T-helper 17 cell (primary cell): Measurements from ENCODE around the gene PRKAA1. TPM values are rescaled to one million over a fixed set of nuclear protein-coding genes. Genes with fewer than 3 reads are reported as not detected.

ENCODE experiments used
- ATAC-seq: fragments of 150-1000 bp; cut with Tn5 transposase; 2 replicates; pipeline ENCODE4 v1.10.0; 2021; ENCODE audit warnings: mild to moderate bottlenecking, moderate library complexity
- DNase-seq, 3 donors: peaks; one replicate each; pipeline versions ENCODE4 v3.0.0 to v3.0.0-alpha.2; 2020 to 2021
- H3K9me3 ChIP-seq: one replicate; pipeline ENCODE4 v1.7.0; 2013; ENCODE audit warnings: low read length, mild to moderate bottlenecking; ENCODE audit not compliant: control insufficient read depth, poor library complexity, severe bottlenecking
- H3K27ac Mint-ChIP-seq: one replicate; pipeline ENCODE4 v1.8.0; 2022; ENCODE audit warnings: mild to moderate bottlenecking, moderate library complexity, mixed read lengths
- H3K27me3 Mint-ChIP-seq: one replicate; pipeline ENCODE4 v1.8.0; 2022; ENCODE audit warnings: mixed read lengths
- H3K36me3 Mint-ChIP-seq: one replicate; pipeline ENCODE4 v1.8.0; 2022; ENCODE audit warnings: low read depth, mixed read lengths
- H3K4me1 Mint-ChIP-seq: one replicate; pipeline ENCODE4 v1.8.0; 2022; ENCODE audit warnings: mild to moderate bottlenecking, mixed read lengths
- H3K4me3 Mint-ChIP-seq: one replicate; pipeline ENCODE4 v1.8.0; 2022; ENCODE audit warnings: mild to moderate bottlenecking, moderate library complexity, mixed read lengths
- total RNA-seq, 4 donors: library from RNA in 2 of 4; stranded (reverse) in 2 of 4; gene quantifications; one replicate each; pipeline ENCODE4 v1.2.3 and lab custom pipeline; 2022 to 2026

Gene PRKAA1
- total RNA-seq, 2 donors from 2014 or later: 118 to 123 TPM

GRCh38 chr5:40757400-40757799 is 40.8 kb downstream of the PRKAA1 start:
- H3K36me3 Mint-ChIP-seq: peaks cover 2% of the 10 kb centered on the region
- H3K4me3 Mint-ChIP-seq: no peak overlapping the region
- H3K4me1 Mint-ChIP-seq: peaks cover 7% of the 10 kb centered on the region
- no peak overlapping the region for H3K27ac Mint-ChIP-seq
- no peak for ATAC-seq
- H3K27me3 Mint-ChIP-seq: no peaks in the 10 kb centered on the region
- DNase-seq: no peak
- no peaks in the 10 kb centered on the region for H3K9me3 ChIP-seq

DNA sequence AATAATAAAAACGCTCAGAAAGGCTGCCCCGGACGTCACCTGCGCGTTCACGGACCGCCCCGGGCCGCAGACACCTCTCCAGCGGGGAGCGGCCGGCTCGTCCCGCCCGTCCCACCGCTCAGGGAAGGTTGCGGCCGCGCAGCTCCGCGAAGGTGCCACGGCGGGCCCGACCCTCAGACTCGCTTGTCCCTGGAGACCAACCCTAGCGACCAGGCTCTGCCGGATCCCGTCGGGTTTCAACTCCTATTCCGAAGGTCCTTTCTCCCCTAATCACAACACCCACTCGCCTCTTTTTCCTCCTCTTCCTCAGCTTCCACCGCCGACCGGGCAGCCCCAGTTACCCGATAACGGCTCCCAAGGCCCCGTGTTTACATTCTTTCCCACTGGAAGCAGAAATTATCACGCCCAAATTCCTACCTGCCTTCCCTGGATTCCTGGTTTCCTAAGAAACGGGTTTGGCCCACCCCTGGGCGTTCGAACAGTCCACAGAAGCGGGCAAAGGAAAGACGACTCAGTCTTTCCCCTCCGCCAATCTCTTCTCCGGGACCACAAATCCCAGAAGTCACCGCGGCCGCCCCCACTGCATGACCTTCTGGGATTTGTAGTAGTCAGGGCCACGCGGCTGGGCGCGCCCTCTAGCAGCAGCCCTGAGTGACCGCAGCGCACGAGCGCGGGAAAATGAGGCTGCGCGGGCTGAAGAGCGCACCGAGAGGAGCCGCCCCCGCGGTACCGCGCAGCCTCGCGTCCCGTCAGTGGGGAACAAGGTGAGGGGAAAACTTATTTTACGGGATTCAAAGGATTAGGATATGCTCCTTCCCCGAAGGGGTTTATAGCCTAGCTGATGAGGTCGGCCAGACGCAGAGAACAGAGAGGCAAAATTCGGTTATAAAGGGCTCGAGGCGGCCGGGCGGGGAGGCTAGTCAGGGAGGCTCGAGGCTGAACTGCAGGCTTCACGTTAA is 42.5 kb downstream of the PRKAA1 start, which contains the start of gene TTC33:
TSS of gene TTC33 (minus strand) at position 555 of the 959 bp plus-strand sequence. CDS start 8,943 bp downstream, outside the sequence.
- Mint-ChIP-seq H3K4me1 (peaks cover 14% of the 10 kb centered on the region), H3K27ac (no peak within 1 kb of the TSS), H3K4me3 (no peak within 1 kb of the TSS), H3K27me3 (no peaks in the 10 kb centered on the region), H3K36me3 (peaks cover 2% of the 10 kb centered on the region)
- ATAC-seq (peak; percentile 89), DNase-seq (peak; percentile 88 to 93 (median 89))
- H3K9me3 ChIP-seq: no peaks in the 10 kb centered on the region

DNA sequence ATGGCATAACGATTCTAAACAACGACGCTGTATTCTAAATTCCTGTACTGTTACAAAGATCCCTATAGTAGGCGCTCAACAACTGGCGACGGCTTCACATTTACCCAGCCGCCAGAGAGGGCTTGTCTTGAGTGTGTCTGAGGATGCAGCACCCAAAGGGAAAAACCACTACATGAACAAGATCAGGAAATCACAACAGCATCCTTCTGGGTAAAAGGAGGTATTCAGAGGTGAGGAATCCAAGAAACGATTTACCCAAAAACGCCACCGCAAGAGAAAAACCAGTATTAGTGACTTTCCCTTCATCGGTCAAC is 43.1 kb downstream of the PRKAA1 start:
- Mint-ChIP-seq H3K4me3 (no peak overlapping the region), H3K27ac (no peak overlapping the region), H3K4me1 (peaks cover 16% of the 10 kb centered on the region), H3K27me3 (no peaks in the 10 kb centered on the region), H3K36me3 (peaks cover 2% of the 10 kb centered on the region)
- ATAC-seq (peak; percentile 76), DNase-seq (peak; percentile 34 to 43 (median 42))
- no peaks in the 10 kb centered on the region for H3K9me3 ChIP-seq

DNA sequence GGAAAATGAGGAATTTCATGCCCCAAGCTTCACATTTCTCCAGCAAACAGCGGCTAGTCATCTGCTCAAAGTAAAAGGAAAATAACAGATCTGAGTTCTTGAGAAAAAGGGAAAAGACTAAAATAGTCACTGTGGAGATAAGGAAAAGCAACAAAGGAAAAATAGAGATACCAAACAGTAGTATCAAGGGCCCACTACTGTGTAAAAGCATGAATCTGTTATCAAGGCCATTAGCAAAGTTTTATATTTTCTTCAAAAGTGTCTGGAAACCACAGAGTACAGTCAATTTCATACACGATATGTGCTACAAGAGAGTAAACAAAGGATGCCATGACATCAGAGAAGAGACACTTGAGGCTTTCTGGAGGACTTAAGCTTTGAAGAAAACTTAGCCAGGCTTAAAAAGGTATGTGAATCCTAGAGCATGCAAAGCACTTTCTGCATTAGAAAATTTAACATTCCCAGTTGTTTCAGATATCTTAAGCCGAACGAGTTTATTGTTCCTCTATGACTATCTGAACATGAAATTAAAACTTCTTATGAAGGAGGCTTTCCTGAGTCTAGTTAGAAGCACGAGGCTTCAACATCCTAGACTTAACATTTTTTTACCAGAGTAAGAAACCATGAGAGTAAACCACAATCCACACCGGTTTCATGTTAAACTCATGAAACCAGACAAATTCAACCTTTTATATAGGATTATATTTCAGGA is 43.6 kb downstream of the PRKAA1 start:
- no peak for DNase-seq

DNA sequence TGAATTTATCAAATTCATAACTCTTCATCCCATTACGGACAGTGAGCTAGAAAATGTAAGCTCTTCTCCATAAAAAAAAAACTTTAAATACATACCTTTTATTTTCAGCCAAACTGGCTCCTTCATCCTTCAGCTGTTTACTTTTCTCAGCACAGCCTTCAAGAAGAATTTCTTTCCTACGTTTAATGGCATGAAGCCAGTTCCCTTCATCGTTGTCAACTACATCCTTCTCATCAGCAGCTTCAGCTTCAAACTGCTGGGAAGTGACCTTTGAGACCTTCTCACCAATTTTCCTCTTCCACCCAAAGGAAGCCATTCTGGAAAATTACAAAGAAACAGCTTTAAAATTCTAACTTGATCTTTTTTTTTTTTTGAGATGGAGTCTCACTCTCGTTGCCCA is 51.5 kb downstream of the PRKAA1 start:
- Mint-ChIP-seq H3K27ac (peak overlapping the region; percentile 75), H3K36me3 (peaks cover 6% of the 10 kb centered on the region), H3K4me1 (peaks cover 21% of the 10 kb centered on the region), H3K4me3 (no peak overlapping the region), H3K27me3 (no peaks in the 10 kb centered on the region)
- ATAC-seq: no peak
- no peak for DNase-seq
- H3K9me3 ChIP-seq: no peaks in the 10 kb centered on the region

More for the DNA sequence above, 43.6 kb downstream of the PRKAA1 start:
- no peaks in the 10 kb centered on the region for H3K27me3 Mint-ChIP-seq
- H3K4me3 Mint-ChIP-seq: no peak overlapping the region
- peak; percentile 60 for ATAC-seq
- peaks cover 16% of the 10 kb centered on the region for H3K4me1 Mint-ChIP-seq
- H3K36me3 Mint-ChIP-seq: peaks cover 2% of the 10 kb centered on the region
- H3K27ac Mint-ChIP-seq: no peak overlapping the region
- no peaks in the 10 kb centered on the region for H3K9me3 ChIP-seq

DNA sequence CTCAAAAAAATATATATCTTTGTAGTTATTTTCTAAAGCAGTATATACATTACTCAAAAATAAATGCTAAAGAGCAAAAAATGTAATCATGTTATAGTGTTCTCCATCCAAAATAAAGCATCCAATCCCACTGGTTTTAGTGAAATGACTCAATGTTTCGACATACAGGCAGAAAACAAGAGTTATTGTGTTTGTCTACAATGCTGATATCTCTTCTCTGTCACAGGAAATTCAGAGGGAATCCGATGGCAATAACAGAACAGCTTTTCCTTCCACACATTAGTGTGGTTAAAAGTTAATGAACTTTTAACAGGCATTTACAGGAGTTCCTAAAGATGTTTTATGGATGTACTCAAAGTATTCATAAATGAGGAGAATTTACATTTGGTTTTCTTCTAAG is 54.4 kb downstream of the PRKAA1 start:
- no peak overlapping the region for H3K27ac Mint-ChIP-seq
- peaks cover 13% of the 10 kb centered on the region for H3K4me1 Mint-ChIP-seq
- no peaks in the 10 kb centered on the region for H3K9me3 ChIP-seq
- ATAC-seq (no peak), DNase-seq (no peak)
- H3K4me3 Mint-ChIP-seq: no peak overlapping the region
- no peaks in the 10 kb centered on the region for H3K27me3 Mint-ChIP-seq
- H3K36me3 Mint-ChIP-seq: peaks cover 10% of the 10 kb centered on the region

- Mint-ChIP-seq H3K36me3 (peaks cover 13% of the 10 kb centered on the region), H3K4me3 (no peak overlapping the region), H3K4me1 (peaks cover 24% of the 10 kb centered on the region), H3K27me3 (no peaks in the 10 kb centered on the region), H3K27ac (no peak overlapping the region)
- DNase-seq: no peak
- no peak for ATAC-seq
- no peaks in the 10 kb centered on the region for H3K9me3 ChIP-seq
Observed at GRCh38 chr5:40738502-40738901, 59.7 kb downstream of the PRKAA1 start.

GRCh38 chr5:40736103-40736875 is 61.9 kb downstream of the PRKAA1 start:
- Mint-ChIP-seq H3K4me1 (peaks cover 27% of the 10 kb centered on the region), H3K27ac (peak overlapping the region; percentile 62), H3K27me3 (no peaks in the 10 kb centered on the region), H3K36me3 (peaks cover 10% of the 10 kb centered on the region), H3K4me3 (no peak overlapping the region)
- no peaks in the 10 kb centered on the region for H3K9me3 ChIP-seq
- DNase-seq (no peak), ATAC-seq (peak; percentile 75)

GRCh38 chr5:40735609-40736008 is 62.6 kb downstream of the PRKAA1 start:
- H3K4me1 Mint-ChIP-seq: peaks cover 29% of the 10 kb centered on the region
- H3K4me3 Mint-ChIP-seq: no peak overlapping the region
- no peak for DNase-seq
- no peaks in the 10 kb centered on the region for H3K27me3 Mint-ChIP-seq
- H3K27ac Mint-ChIP-seq: peak overlapping the region; percentile 62
- H3K9me3 ChIP-seq: no peaks in the 10 kb centered on the region
- ATAC-seq: no peak
- H3K36me3 Mint-ChIP-seq: peaks cover 9% of the 10 kb centered on the region

DNA sequence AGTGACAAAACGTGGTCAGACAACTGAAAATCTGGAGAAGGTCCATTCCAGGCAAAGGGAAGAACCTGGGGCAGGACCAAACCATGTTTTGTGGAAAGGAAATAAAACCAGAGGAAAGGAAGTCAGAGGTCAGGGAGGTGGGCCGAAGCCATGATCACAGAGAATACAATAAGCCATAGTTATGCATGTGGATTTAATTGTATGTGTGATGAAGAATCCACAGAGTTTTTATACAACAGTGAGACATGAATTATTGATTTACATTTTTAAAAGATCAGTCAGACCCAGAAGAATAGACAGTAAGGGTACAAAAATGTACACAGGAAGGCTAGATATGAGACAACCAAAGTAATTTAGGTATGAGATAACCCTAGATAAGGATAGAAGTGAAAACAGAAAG is 63.2 kb downstream of the PRKAA1 start:
- Mint-ChIP-seq H3K4me1 (peaks cover 32% of the 10 kb centered on the region), H3K4me3 (no peak overlapping the region), H3K36me3 (peaks cover 9% of the 10 kb centered on the region), H3K27me3 (no peaks in the 10 kb centered on the region), H3K27ac (peak overlapping the region; percentile 62)
- H3K9me3 ChIP-seq: no peaks in the 10 kb centered on the region
- ATAC-seq: no peak
- no peak for DNase-seq

DNA sequence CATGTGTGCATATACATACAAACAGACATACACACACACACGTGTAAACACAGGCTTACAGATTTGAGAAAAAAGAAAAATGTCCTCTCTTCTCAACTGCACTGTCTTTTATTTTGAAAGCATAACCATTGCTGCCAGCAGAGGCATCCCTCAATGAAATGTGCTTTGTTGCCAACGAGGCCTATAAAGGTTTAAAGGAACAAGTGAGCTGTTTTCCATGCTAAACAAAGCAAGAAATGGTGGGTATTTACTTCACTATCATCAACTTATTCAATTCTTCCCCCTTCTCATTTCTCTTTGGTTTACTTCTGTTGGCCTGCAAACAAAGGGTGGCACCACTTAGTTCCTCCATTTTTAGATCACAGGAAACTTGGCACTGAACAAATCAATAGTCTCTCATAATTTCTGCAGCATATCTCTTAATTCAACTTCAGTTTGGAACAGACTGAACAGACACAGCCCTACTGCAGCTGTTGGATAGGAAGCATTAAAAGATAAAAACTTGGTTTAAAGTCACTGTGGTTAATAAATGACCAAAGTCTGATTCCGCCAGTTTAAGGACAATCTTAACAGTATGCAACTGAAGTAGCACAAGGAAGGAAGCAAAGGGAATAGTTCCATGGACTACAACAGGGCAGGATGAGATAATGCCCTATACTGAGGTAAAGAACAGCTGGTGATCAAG is 64.2 kb downstream of the PRKAA1 start:
- Mint-ChIP-seq H3K27me3 (no peaks in the 10 kb centered on the region), H3K4me3 (no peak overlapping the region), H3K4me1 (peaks cover 32% of the 10 kb centered on the region), H3K36me3 (peaks cover 9% of the 10 kb centered on the region), H3K27ac (no peak overlapping the region)
- no peak for ATAC-seq
- DNase-seq: no peak
- no peaks in the 10 kb centered on the region for H3K9me3 ChIP-seq

GRCh38 chr5:40733434-40733833 is 64.7 kb downstream of the PRKAA1 start:
- H3K4me1 Mint-ChIP-seq: peaks cover 32% of the 10 kb centered on the region
- H3K9me3 ChIP-seq: no peaks in the 10 kb centered on the region
- H3K4me3 Mint-ChIP-seq: no peak overlapping the region
- no peak for DNase-seq
- H3K36me3 Mint-ChIP-seq: peaks cover 9% of the 10 kb centered on the region
- ATAC-seq: no peak
- no peak overlapping the region for H3K27ac Mint-ChIP-seq
- no peaks in the 10 kb centered on the region for H3K27me3 Mint-ChIP-seq
